Rectal smooth muscle tissue (tissue), 1 donor: ENCODE data around the gene SPON2.

ENCODE experiments used
- H3K27ac ChIP-seq: one replicate; pipeline ENCODE4 v1.7.0; 2013; ENCODE audit warnings: low read depth, low read length, inconsistent platforms
- H3K27me3 ChIP-seq: one replicate; pipeline ENCODE4 v1.7.0; 2013; ENCODE audit warnings: low read length; ENCODE audit not compliant: control insufficient read depth, insufficient read depth
- H3K36me3 ChIP-seq: one replicate; pipeline ENCODE4 v1.7.0; 2013; ENCODE audit warnings: low read length; ENCODE audit not compliant: control insufficient read depth, insufficient read depth
- H3K4me1 ChIP-seq: one replicate; pipeline ENCODE4 v1.7.0; 2013; ENCODE audit warnings: low read length; ENCODE audit not compliant: control insufficient read depth, insufficient read depth
- H3K4me3 ChIP-seq: one replicate; pipeline ENCODE4 v1.7.0; 2013; ENCODE audit warnings: low read length
- H3K9ac ChIP-seq: one replicate; pipeline ENCODE4 v1.7.0; 2013; ENCODE audit warnings: low read length

The SPON2 gene

GRCh38 chr4:1213336-1213995, 41.1 kb upstream of the SPON2 start:
- peaks cover 28% of the 10 kb centered on the region for H3K36me3 ChIP-seq
- peaks cover 31% of the 10 kb centered on the region for H3K4me1 ChIP-seq
- no peaks in the 10 kb centered on the region for H3K27me3 ChIP-seq
- H3K27ac ChIP-seq = no peak overlapping the region
- no peak overlapping the region for H3K4me3 ChIP-seq
- H3K9ac ChIP-seq = no peak overlapping the region

- no peaks in the 10 kb centered on the region for H3K27me3 ChIP-seq
- no peak overlapping the region for H3K4me3 ChIP-seq
- peak overlapping the region; percentile 38 for H3K27ac ChIP-seq
- peaks cover 28% of the 10 kb centered on the region for H3K36me3 ChIP-seq
- H3K9ac ChIP-seq = no peak overlapping the region
- peaks cover 36% of the 10 kb centered on the region for H3K4me1 ChIP-seq
Observed at GRCh38 chr4:1212546-1213335, 40.4 kb upstream of the SPON2 start.

- Histone ChIP-seq H3K36me3 (peaks cover 28% of the 10 kb centered on the region), H3K4me1 (peaks cover 36% of the 10 kb centered on the region), H3K4me3 (no peak overlapping the region), H3K27me3 (no peaks in the 10 kb centered on the region), H3K9ac (no peak overlapping the region), H3K27ac (peak overlapping the region; percentile 38)
Observed at GRCh38 chr4:1211891-1212545, 39.6 kb upstream of the SPON2 start.

GRCh38 chr4:1211371-1211770, 39.0 kb upstream of the SPON2 start:
- no peak overlapping the region for H3K9ac ChIP-seq
- H3K36me3 ChIP-seq = peaks cover 28% of the 10 kb centered on the region
- peaks cover 36% of the 10 kb centered on the region for H3K4me1 ChIP-seq
- H3K27me3 ChIP-seq = no peaks in the 10 kb centered on the region
- H3K27ac ChIP-seq = peak overlapping the region; percentile 69
- no peak overlapping the region for H3K4me3 ChIP-seq

- Histone ChIP-seq H3K9ac (no peak overlapping the region), H3K27me3 (no peaks in the 10 kb centered on the region), H3K36me3 (peaks cover 25% of the 10 kb centered on the region), H3K27ac (peak overlapping the region; percentile 69), H3K4me1 (peaks cover 36% of the 10 kb centered on the region), H3K4me3 (no peak overlapping the region)
Observed at GRCh38 chr4:1210971-1211370, 38.6 kb upstream of the SPON2 start.

- Histone ChIP-seq H3K27me3 (no peaks in the 10 kb centered on the region), H3K27ac (peak overlapping the region; percentile 69), H3K4me3 (no peak overlapping the region), H3K9ac (no peak overlapping the region), H3K36me3 (peaks cover 19% of the 10 kb centered on the region), H3K4me1 (peaks cover 36% of the 10 kb centered on the region)
Observed at GRCh38 chr4:1210241-1210841, 38.0 kb upstream of the SPON2 start.

- Histone ChIP-seq H3K36me3 (peaks cover 14% of the 10 kb centered on the region), H3K4me1 (peaks cover 36% of the 10 kb centered on the region), H3K27ac (peak overlapping the region; percentile 69), H3K4me3 (peak overlapping the region; percentile 31), H3K9ac (no peak overlapping the region), H3K27me3 (no peaks in the 10 kb centered on the region)
Observed at GRCh38 chr4:1209821-1210220, 37.4 kb upstream of the SPON2 start.

- H3K27me3 ChIP-seq = no peaks in the 10 kb centered on the region
- H3K27ac ChIP-seq = peak overlapping the region; percentile 69
- H3K36me3 ChIP-seq = peaks cover 12% of the 10 kb centered on the region
- peaks cover 36% of the 10 kb centered on the region for H3K4me1 ChIP-seq
- H3K9ac ChIP-seq = no peak overlapping the region
- no peak overlapping the region for H3K4me3 ChIP-seq
Observed at GRCh38 chr4:1208970-1209704, 36.8 kb upstream of the SPON2 start.

GRCh38 chr4:1208266-1208961, 36.0 kb upstream of the SPON2 start:
- peak overlapping the region; percentile 22 for H3K4me3 ChIP-seq
- peaks cover 36% of the 10 kb centered on the region for H3K4me1 ChIP-seq
- peak overlapping the region; percentile 69 for H3K27ac ChIP-seq
- no peak overlapping the region for H3K9ac ChIP-seq
- H3K36me3 ChIP-seq = peaks cover 8% of the 10 kb centered on the region
- no peaks in the 10 kb centered on the region for H3K27me3 ChIP-seq

- H3K4me3 ChIP-seq = no peak overlapping the region
- no peak overlapping the region for H3K9ac ChIP-seq
- peaks cover 36% of the 10 kb centered on the region for H3K4me1 ChIP-seq
- peak overlapping the region; percentile 69 for H3K27ac ChIP-seq
- peaks cover 8% of the 10 kb centered on the region for H3K36me3 ChIP-seq
- no peaks in the 10 kb centered on the region for H3K27me3 ChIP-seq
Observed at GRCh38 chr4:1207603-1208265, 35.4 kb upstream of the SPON2 start.

GRCh38 chr4:1207157-1207470, 34.7 kb upstream of the SPON2 start:
- Histone ChIP-seq H3K4me1 (peaks cover 36% of the 10 kb centered on the region), H3K4me3 (no peak overlapping the region), H3K36me3 (peaks cover 8% of the 10 kb centered on the region), H3K9ac (no peak overlapping the region), H3K27ac (no peak overlapping the region), H3K27me3 (no peaks in the 10 kb centered on the region)
